Tibial nerve (tissue), 4 donors: ENCODE results near the gene PSMB3. TPM values are rescaled to one million over a fixed set of nuclear protein-coding genes. Genes with fewer than 3 reads are reported as not detected.

ENCODE experiments used
- DNase-seq, 2 donors: peaks; one replicate each; pipeline ENCODE4 v3.0.0-alpha.2; 2019; ENCODE audit warnings: low spot score in 2 of 2
- H3K27ac ChIP-seq, 4 donors: fragments of 200-600 bp; sonication (generic) in 3 of 4; one replicate each; pipeline ENCODE4 v1.5.1; 2017 to 2019; ENCODE audit warnings: mild to moderate bottlenecking in 1 of 4
- H3K27me3 ChIP-seq, 2 donors: fragments of 200-600 bp; sonication (generic) in 1 of 2; one replicate each; pipeline versions ENCODE4 v1.5.1 to v1.6.0; 2017 to 2019
- H3K36me3 ChIP-seq, 3 donors: fragments of 200-600 bp; sonication (generic); one replicate each; pipeline ENCODE4 v1.5.1; 2018 to 2019
- H3K4me1 ChIP-seq, 4 donors: fragments of 200-600 bp; sonication (generic) in 3 of 4; one replicate each; pipeline ENCODE4 v1.5.1; 2017 to 2019
- H3K4me3 ChIP-seq, 4 donors: fragments of 200-600 bp; sonication (generic) in 3 of 4; one replicate each; pipeline ENCODE4 v1.5.1; 2017 to 2019; ENCODE audit warnings: mild to moderate bottlenecking in 1 of 4, moderate library complexity in 1 of 4
- H3K9me3 ChIP-seq, 4 donors: fragments of 200-600 bp; sonication (generic) in 3 of 4; one replicate each; pipeline ENCODE4 v1.5.1; 2017 to 2019
- CTCF ChIP-seq, 5 experiments: fragments of 200-600 bp in 3 of 5; fragments of 450-650 bp in 2 of 5; sonication (generic) in 3 of 5; IDR thresholded peaks; one replicate each; pipeline ENCODE4 v1.5.1; 2016 to 2019; ENCODE audit warnings: antibody characterized with exemption in 5 of 5, mild to moderate bottlenecking in 3 of 5, moderate library complexity in 2 of 5
- EP300 ChIP-seq, 2 donors: sonication (generic); formaldehyde crosslinking; IDR thresholded peaks; one replicate each; pipeline ENCODE4 v1.6.1; 2017; ENCODE audit warnings: antibody characterized with exemption in 2 of 2, mild to moderate bottlenecking in 1 of 2
- POLR2A ChIP-seq, 2 donors: fragments of 450-650 bp; IDR thresholded peaks; one replicate each; pipeline ENCODE4 v1.6.1; 2017; ENCODE audit warnings: antibody characterized with exemption in 2 of 2, mild to moderate bottlenecking in 2 of 2, moderate library complexity in 2 of 2
- WGBS, 2 donors: methylation state at CpG; one replicate each; pipeline ENCODE4 v1.1.5; 2018; 5-methylcytosine and 5-hydroxymethylcytosine counted together
- total RNA-seq, 4 donors: library from RNA; depleted of rRNA; stranded (reverse); fragments of >200 nt; gene quantifications; one replicate each; pipeline ENCODE4 v1.1.0, GENCODE V29; 2016

The PSMB3 gene
- total RNA-seq, 4 donors from 2014 or later: 88.8 to 146 (median 141) TPM

GRCh38 chr17:38797158-38797490 is 44.6 kb downstream of the PSMB3 start:
- peaks cover 0 to 52% (median 23%) of the 10 kb centered on the region in 4 donors for H3K4me1 ChIP-seq
- no peaks in the 10 kb centered on the region for H3K9me3 ChIP-seq
- H3K27ac ChIP-seq: peak overlapping the region in 2 of 4 donors; percentile 99
- TF ChIP-seq POLR2A (IDR thresholded peaks at IDR 0.05) (no peak), CTCF (IDR thresholded peaks at IDR 0.05) (no peak), EP300 (IDR thresholded peaks at IDR 0.05) (no peak)
- 71 to 85% methylated on average over 5 of the region's 5 CpGs for WGBS, 2 donors
- no peaks in the 10 kb centered on the region for H3K27me3 ChIP-seq
- H3K4me3 ChIP-seq: peak overlapping the region in 1 of 4 donors; percentile 83
- H3K36me3 ChIP-seq: peaks cover 0 to 26% (median 0%) of the 10 kb centered on the region in 3 donors
- no peak for DNase-seq

DNA sequence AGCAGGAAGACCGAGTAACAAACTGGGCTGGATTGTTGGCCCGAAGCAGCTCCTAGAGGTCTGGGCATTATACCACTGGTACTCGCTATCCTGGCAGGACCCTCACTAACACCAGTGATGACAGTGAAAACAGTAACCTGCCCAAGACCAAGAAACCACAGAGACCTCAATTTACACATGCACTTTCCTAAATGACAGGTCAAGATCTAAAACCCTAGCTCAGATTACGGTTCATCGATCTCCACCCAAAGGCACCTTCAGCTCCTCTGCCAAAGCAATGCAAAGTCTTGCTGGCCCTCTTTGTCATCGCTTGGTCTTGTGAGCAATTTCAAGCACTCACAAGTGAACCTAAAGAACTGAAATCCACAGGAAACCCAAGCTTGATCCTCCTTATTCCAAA is 45.3 kb downstream of the PSMB3 start:
- Histone ChIP-seq H3K4me1 (peaks cover 0 to 47% (median 23%) of the 10 kb centered on the region in 4 donors), H3K27me3 (no peaks in the 10 kb centered on the region), H3K36me3 (peaks cover 0 to 26% (median 0%) of the 10 kb centered on the region in 3 donors), H3K4me3 (peak overlapping the region in 3 of 4 donors; percentile 83 to 98 (median 95)), H3K27ac (peak overlapping the region in 3 of 4 donors; percentile 99 to 100 (median 99)), H3K9me3 (no peaks in the 10 kb centered on the region)
- DNase-seq: no peak
- TF ChIP-seq EP300 (IDR thresholded peaks at IDR 0.05) (no peak), CTCF (IDR thresholded peaks at IDR 0.05) (no peak), POLR2A (IDR thresholded peaks at IDR 0.05) (no peak)
- 66% methylated on average over 6 of the region's 6 CpGs for WGBS, 2 donors

DNA sequence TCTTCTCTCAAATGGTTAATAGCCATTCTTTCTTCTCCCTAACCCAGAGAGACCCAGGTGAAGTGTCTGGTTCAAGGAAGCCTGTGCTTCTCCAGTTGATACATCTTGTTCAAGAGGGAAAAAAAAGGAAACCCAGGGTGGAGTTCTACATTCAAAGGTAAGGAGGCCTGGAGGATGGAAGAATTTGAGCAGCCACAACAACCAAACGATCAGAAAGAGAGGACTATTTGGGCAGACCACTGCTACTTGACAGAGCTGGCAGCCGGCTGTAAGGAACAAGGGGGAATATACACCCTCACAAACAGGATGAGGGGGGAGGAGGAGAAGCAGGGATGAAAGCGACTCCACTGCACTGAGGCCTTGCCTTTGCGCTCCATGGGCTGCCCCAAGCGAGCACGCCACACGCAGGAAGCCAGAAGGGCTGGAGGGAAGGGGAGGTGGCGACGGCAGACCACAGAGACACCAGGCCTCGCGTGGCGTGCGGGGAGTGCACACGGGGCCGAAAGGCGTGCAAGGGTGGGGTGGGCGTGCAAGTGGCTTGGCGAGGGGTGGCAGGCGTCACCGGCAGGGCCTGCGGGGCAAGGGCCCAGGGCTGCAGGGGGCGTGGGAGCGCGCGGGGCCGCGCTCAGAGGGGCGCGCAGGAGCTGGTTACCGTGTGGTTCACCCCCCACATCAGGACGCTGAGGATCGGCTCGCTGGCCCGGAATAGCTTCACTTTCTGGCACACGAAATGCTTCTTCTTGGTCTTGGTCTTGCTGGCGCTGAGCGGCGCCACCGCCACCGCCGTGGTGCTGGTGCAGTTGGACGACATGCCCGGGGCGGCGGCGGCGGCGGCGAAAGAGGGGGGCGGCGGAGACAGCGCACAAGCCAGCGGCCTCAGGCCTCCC is 46.3 kb downstream of the PSMB3 start:
- no peaks in the 10 kb centered on the region for H3K27me3 ChIP-seq
- H3K36me3 ChIP-seq: peaks cover 0 to 36% (median 5%) of the 10 kb centered on the region in 3 donors
- H3K4me3 ChIP-seq: peak overlapping the region; percentile 83 to 98 (median 89)
- no peaks in the 10 kb centered on the region for H3K9me3 ChIP-seq
- peak overlapping the region; percentile 93 to 100 (median 99) for H3K27ac ChIP-seq
- TF ChIP-seq CTCF (IDR thresholded peaks at IDR 0.05): no peak
- TF ChIP-seq EP300 (IDR thresholded peaks at IDR 0.05): peak in 1 of 2 donors; percentile 33
- TF ChIP-seq POLR2A (IDR thresholded peaks at IDR 0.05): peak in 1 of 2 donors; percentile 9
- WGBS, 2 donors: 0 to 1% methylated on average over 28 to 35 of the region's 53 CpGs
- DNase-seq: peak; percentile 9 to 13
- peaks cover 0 to 42% (median 23%) of the 10 kb centered on the region in 4 donors for H3K4me1 ChIP-seq

DNA sequence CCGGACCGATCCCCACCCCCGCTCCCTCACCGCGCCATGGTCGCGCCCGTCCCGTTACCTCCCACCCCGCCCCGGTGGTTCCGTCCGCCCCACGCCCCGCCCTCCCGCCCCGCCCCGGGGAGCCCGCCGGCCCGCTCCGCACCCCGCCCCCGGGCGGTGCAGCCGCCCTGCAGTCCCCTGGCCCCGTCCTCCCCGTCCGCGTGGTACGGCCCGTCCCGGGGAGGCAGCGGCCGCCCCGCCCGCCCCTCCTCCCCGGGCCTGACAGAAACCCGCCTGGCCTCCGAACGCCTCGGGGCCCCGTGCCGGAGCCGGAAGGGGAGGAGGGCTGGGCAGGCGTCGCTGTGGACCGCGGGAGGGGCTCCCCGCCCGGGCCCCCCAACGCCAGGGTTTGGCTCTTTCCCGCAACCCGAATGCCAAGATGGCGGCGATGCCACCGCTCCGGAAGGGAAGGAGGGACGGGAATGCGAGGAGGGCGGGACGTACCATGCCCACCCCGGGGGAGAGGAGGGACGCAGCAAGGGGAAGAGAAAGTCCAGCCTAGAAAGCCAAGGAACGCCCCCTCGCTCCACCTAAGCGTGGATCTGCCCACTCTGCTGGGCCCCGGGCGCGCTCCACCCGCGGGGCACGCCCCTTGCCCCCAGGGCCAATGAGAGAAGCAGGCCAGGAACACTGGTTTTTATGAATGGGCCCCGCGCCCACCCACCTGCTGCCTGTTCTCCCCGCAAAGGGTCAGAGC is 47.1 kb downstream of the PSMB3 start, which contains the start of gene PIP4K2B:
TSS of gene PIP4K2B (minus strand) at position 56 of the 736 bp plus-strand sequence. CDS start 132 bp downstream, outside the sequence.
- Histone ChIP-seq H3K4me1 (peaks cover 0 to 42% (median 23%) of the 10 kb centered on the region in 4 donors), H3K27ac (peak within 1 kb of the TSS; percentile 93 to 100 (median 99)), H3K27me3 (no peaks in the 10 kb centered on the region), H3K36me3 (peaks cover 0 to 44% (median 10%) of the 10 kb centered on the region in 3 donors), H3K4me3 (peak within 1 kb of the TSS; percentile 83 to 98 (median 89)), H3K9me3 (no peaks in the 10 kb centered on the region)
- peak; percentile 88 to 89 for DNase-seq
- TF ChIP-seq EP300 (IDR thresholded peaks at IDR 0.05) (peak in 1 of 2 donors; percentile 85), CTCF (IDR thresholded peaks at IDR 0.05) (peak in 2 of 5 experiments; percentile 32 to 40), POLR2A (IDR thresholded peaks at IDR 0.05) (peak in 1 of 2 donors; percentile 18)
- 0 to 1% methylated on average over 22 to 29 of the region's 76 CpGs for WGBS, 2 donors
